PC-3 (cell line): ENCODE results near the gene ADAMTS19. TPM values are rescaled to one million over a fixed set of nuclear protein-coding genes. Genes with fewer than 3 reads are reported as not detected.

ENCODE experiments used
- ATAC-seq: fragments of 200-7000 bp; cut with Tn5 transposase; 2 replicates; pipeline ENCODE4 v1.9.1; 2020; ENCODE audit warnings: mild to moderate bottlenecking, moderate library complexity
- BruUV-seq: library from RNA; stranded (reverse); fragments of 400-500 nt; replicated peaks from 2 replicates; lab custom pipeline; 2021; lab: Mats Ljungman, UMichigan
- CTCF ChIA-PET: fragments of 300-600 bp; sonication (Branson Sonifier 250); formaldehyde crosslinking; loops from one replicate; lab custom pipeline; 2022; ENCODE audit warnings: antibody characterized with exemption; lab: Charles Lee
- POLR2A ChIA-PET: fragments of 300-600 bp; sonication (Branson Sonifier 250); formaldehyde crosslinking; loops from one replicate; lab custom pipeline; 2022; ENCODE audit warnings: antibody characterized with exemption; ENCODE audit not compliant: unreplicated experiment; lab: Charles Lee
- DNase-seq: peaks from one replicate; pipeline ENCODE4 v3.0.0-alpha.2; 2015
- H2AFZ ChIP-seq: fragments of 300-600 bp; sonication (generic); 2 replicates; pipeline ENCODE4 v1.6.0; 2016; ENCODE audit warnings: antibody characterized with exemption, low read length
- H3F3A ChIP-seq: fragments of 300-600 bp; sonication (generic); one replicate; pipeline ENCODE4 v1.6.0; 2017; ENCODE audit warnings: antibody characterized with exemption, low read length, control low read depth, mild to moderate bottlenecking; ENCODE audit not compliant: unreplicated experiment
- H3K27ac ChIP-seq: fragments of 300-600 bp; sonication (generic); 2 replicates; pipeline ENCODE4 v1.5.1; 2016; ENCODE audit warnings: mild to moderate bottlenecking, low read length
- H3K27me3 ChIP-seq: fragments of 300-600 bp; sonication (generic); 2 replicates; pipeline ENCODE4 v1.6.1; 2016; ENCODE audit warnings: low read length, mixed read lengths
- H3K36me3 ChIP-seq: fragments of 300-600 bp; sonication (generic); 2 replicates; pipeline ENCODE4 v1.6.1; 2016; ENCODE audit warnings: low read depth, mixed run types, low read length, mixed read lengths
- H3K4me1 ChIP-seq: fragments of 300-600 bp; sonication (generic); 2 replicates; pipeline ENCODE4 v1.5.1; 2016; ENCODE audit warnings: low read length; ENCODE audit not compliant: insufficient read depth
- H3K4me2 ChIP-seq: fragments of 300-600 bp; sonication (generic); 2 replicates; pipeline ENCODE4 v1.6.0; 2016; ENCODE audit warnings: low read length
- H3K4me3 ChIP-seq: fragments of 300-600 bp; sonication (generic); 2 replicates; pipeline ENCODE4 v1.5.1; 2016; ENCODE audit warnings: mild to moderate bottlenecking, low read length, mixed read lengths
- H3K79me2 ChIP-seq: fragments of 300-600 bp; sonication (generic); 2 replicates; pipeline ENCODE4 v1.6.1; 2017; ENCODE audit warnings: low read length, mixed read lengths
- H3K9ac ChIP-seq: fragments of 300-600 bp; sonication (generic); 2 replicates; pipeline ENCODE4 v1.6.0; 2016; ENCODE audit warnings: mild to moderate bottlenecking, low read length
- H3K9me2 ChIP-seq: fragments of 300-600 bp; sonication (generic); replicated peaks from 2 replicates; pipeline ENCODE4 v1.6.1; 2016; ENCODE audit warnings: mixed run types, low read length, mixed read lengths
- H3K9me3 ChIP-seq: fragments of 300-600 bp; sonication (generic); 2 replicates; pipeline ENCODE4 v1.6.1; 2016; ENCODE audit warnings: low read length, mixed read lengths
- H4K20me1 ChIP-seq: fragments of 300-600 bp; sonication (generic); 2 replicates; pipeline ENCODE4 v1.6.1; 2016; ENCODE audit warnings: low read length, mixed read lengths
- CTCF ChIP-seq: fragments of 300-600 bp; sonication (generic); conservative IDR thresholded peaks from 2 replicates; pipeline ENCODE4 v1.5.1; 2017; ENCODE audit warnings: antibody characterized with exemption, low read depth, mild to moderate bottlenecking, low read length
- EZH2 ChIP-seq: fragments of 300-600 bp; sonication (generic); IDR thresholded peaks from one replicate; pipeline ENCODE4 v1.6.1; 2017; ENCODE audit warnings: antibody characterized with exemption, mild to moderate bottlenecking, low read length; ENCODE audit not compliant: unreplicated experiment
- EZH2phosphoT487 ChIP-seq: fragments of 300-600 bp; sonication (generic); IDR thresholded peaks from 2 replicates; pipeline ENCODE4 v1.6.1; 2018; ENCODE audit warnings: mild to moderate bottlenecking, antibody characterized with exemption, low read length, borderline replicate concordance
- intact Hi-C: fragments of 100-400 bp; cut with micrococcal nuclease; formaldehyde crosslinking; loops from 2 replicates; pipeline ENCODE4 v1.9.0; 2023
- total RNA-seq: library from RNA; depleted of rRNA; stranded (reverse); fragments of >200 nt; gene quantifications from 2 replicates; pipeline ENCODE4 v1.2.3, GENCODE V29; 2014

ADAMTS19 gene
- total RNA-seq, 1 experiment from 2014 or later: not detected

DNA sequence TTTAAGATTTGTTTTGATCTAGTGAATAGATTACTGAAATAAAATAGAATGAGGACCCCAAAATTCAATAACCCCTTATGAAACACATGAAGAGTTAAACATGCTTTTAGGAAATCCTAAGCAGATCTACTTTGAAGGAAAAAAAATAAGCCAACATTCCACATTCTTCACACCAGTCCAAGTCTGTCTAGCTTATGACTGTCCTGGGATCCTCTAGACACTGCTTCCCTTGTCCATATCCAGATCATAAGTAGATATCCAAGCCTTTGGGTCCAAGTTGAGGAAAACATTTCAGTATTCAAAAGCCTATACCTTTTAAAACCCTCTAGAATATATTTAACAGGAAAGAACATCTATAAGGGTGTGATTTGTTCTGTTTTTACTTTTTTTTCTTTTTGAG lies 228.9 kb downstream of the ADAMTS19 start:
- Histone ChIP-seq H3K27me3 (no peaks in the 10 kb centered on the region), H3K4me3 (no peak overlapping the region), H3K9ac (no peak overlapping the region), H3K4me1 (no peaks in the 10 kb centered on the region), H3K27ac (no peak overlapping the region), H2AFZ (no peak overlapping the region), H3K79me2 (no peaks in the 10 kb centered on the region), H3K36me3 (no peaks in the 10 kb centered on the region), H3F3A (no peaks in the 10 kb centered on the region), H3K9me3 (no peaks in the 10 kb centered on the region), H3K4me2 (no peak overlapping the region), H4K20me1 (no peaks in the 10 kb centered on the region), H3K9me2 (no peaks in the 10 kb centered on the region)
- ChIA-PET CTCF (no interaction called here), POLR2A (no interaction called here)
- DNase-seq: no peak
- intact Hi-C loops: no loop called here
- no peak for TF ChIP-seq EZH2phosphoT487
- no peak for TF ChIP-seq EZH2
- no peak for TF ChIP-seq CTCF
- ATAC-seq: no peak
- BruUV-seq: no TSS peak

- CTCF ChIA-PET: no interaction called here
- H3K4me1 ChIP-seq: no peaks in the 10 kb centered on the region
These were observed 231.1 kb downstream of the ADAMTS19 start for GRCh38 chr5:129691220-129691619.

More at GRCh38 chr5:129691220-129691619, 231.1 kb downstream of the ADAMTS19 start:
- no TSS peak for BruUV-seq
- Histone ChIP-seq H3K27me3 (no peaks in the 10 kb centered on the region), H3F3A (no peaks in the 10 kb centered on the region), H4K20me1 (no peaks in the 10 kb centered on the region), H3K36me3 (no peaks in the 10 kb centered on the region), H3K9me2 (no peaks in the 10 kb centered on the region), H3K9me3 (no peaks in the 10 kb centered on the region), H3K4me2 (no peak overlapping the region), H3K79me2 (no peaks in the 10 kb centered on the region), H2AFZ (no peak overlapping the region), H3K27ac (no peak overlapping the region), H3K9ac (no peak overlapping the region), H3K4me3 (no peak overlapping the region)
- POLR2A ChIA-PET: no interaction called here
- TF ChIP-seq CTCF: no peak
- no peak for TF ChIP-seq EZH2phosphoT487
- TF ChIP-seq EZH2: no peak
- ATAC-seq: no peak
- no peak for DNase-seq
- intact Hi-C loops: no loop called here
